A673 (cell line): ENCODE results near the gene NAV1. TPM values are rescaled to one million over a fixed set of nuclear protein-coding genes. Genes with fewer than 3 reads are reported as not detected.

Experiments used
- BruUV-seq: library from RNA; stranded (reverse); fragments of 400-500 nt; replicated peaks from 2 replicates; lab custom pipeline; 2021; lab: Mats Ljungman, UMichigan
- CTCF ChIA-PET: fragments of 300-600 bp; sonication (Branson Sonifier 250); formaldehyde crosslinking; loops from one replicate; lab custom pipeline; 2022; ENCODE audit warnings: antibody characterized with exemption; lab: Charles Lee
- POLR2A ChIA-PET: fragments of 300-600 bp; sonication (Branson Sonifier 250); formaldehyde crosslinking; loops from one replicate; lab custom pipeline; 2022; ENCODE audit warnings: antibody characterized with exemption; ENCODE audit not compliant: low non-redundant PET; lab: Charles Lee
- DNase-seq: peaks from one replicate; pipeline ENCODE4 v3.0.0-alpha.2; 2015; ENCODE audit warnings: low spot score
- H3K27ac ChIP-seq: fragments of 200-600 bp; sonication (generic); 2 replicates; pipeline ENCODE4 v1.5.1; 2016; ENCODE audit warnings: mixed run types, low read depth, mild to moderate bottlenecking, mixed read lengths, antibody characterized with exemption, low read length; ENCODE audit not compliant: poor library complexity, severe bottlenecking
- H3K27me3 ChIP-seq: fragments of 200-600 bp; sonication (generic); replicated peaks from 2 replicates; pipeline ENCODE4 v1.6.1; 2017; ENCODE audit warnings: mixed run types, low read depth, mild to moderate bottlenecking, mixed read lengths, antibody characterized with exemption, low read length; ENCODE audit not compliant: insufficient read depth, poor library complexity
- H3K36me3 ChIP-seq: fragments of 200-600 bp; sonication (generic); 2 replicates; pipeline ENCODE4 v1.6.1; 2016; ENCODE audit warnings: mixed run types, mild to moderate bottlenecking, mixed read lengths, antibody characterized with exemption, low read length; ENCODE audit not compliant: insufficient read depth, poor library complexity, severe bottlenecking
- H3K4me1 ChIP-seq: fragments of 200-600 bp; sonication (generic); 2 replicates; pipeline ENCODE4 v1.6.1; 2017; ENCODE audit warnings: mixed run types, mild to moderate bottlenecking, mixed read lengths, antibody characterized with exemption, low read length; ENCODE audit not compliant: insufficient read depth, poor library complexity, severe bottlenecking
- H3K4me3 ChIP-seq: fragments of 200-600 bp; sonication (generic); 2 replicates; pipeline ENCODE4 v1.5.1; 2016; ENCODE audit warnings: low read depth, mixed run types, mild to moderate bottlenecking, mixed read lengths, low read length; ENCODE audit not compliant: poor library complexity, severe bottlenecking
- H3K9me3 ChIP-seq: fragments of 200-600 bp; sonication (generic); 2 replicates; pipeline ENCODE4 v1.6.1; 2016; ENCODE audit warnings: mixed run types, low read depth, mild to moderate bottlenecking, mixed read lengths, antibody characterized with exemption, low read length; ENCODE audit not compliant: poor library complexity, severe bottlenecking
- EZH2 ChIP-seq: fragments of 200-600 bp; sonication (generic); IDR thresholded peaks from 2 replicates; pipeline ENCODE4 v1.6.1; 2017; ENCODE audit warnings: borderline replicate concordance, low read depth, mild to moderate bottlenecking, mixed read lengths, antibody characterized with exemption, low read length; ENCODE audit not compliant: poor library complexity, severe bottlenecking
- intact Hi-C: fragments of 100-400 bp; cut with micrococcal nuclease; formaldehyde crosslinking; loops from one replicate; pipeline ENCODE4 v1.10.0; 2022; ENCODE audit not compliant: unreplicated experiment
- total RNA-seq: library from RNA; stranded (reverse); gene quantifications from 2 replicates; pipeline ENCODE4 v1.2.3, GENCODE V29; 2021
- TF ChIP-seq, protein P1 (sequence below): fragments of 300-800, 200-600 bp; sonication (generic); conservative IDR thresholded peaks from 2 replicates; pipeline ENCODE4 v1.5.1; 2017; ENCODE audit warnings: low read depth, mild to moderate bottlenecking, antibody characterized with exemption, low read length, moderate library complexity, mixed read lengths

The NAV1 gene
- total RNA-seq, 1 experiment from 2014 or later: 48.2 TPM

GRCh38 chr1:201497935-201498509, 40.9 kb upstream of the NAV1 start:
- H3K27me3 ChIP-seq: no peaks in the 10 kb centered on the region
- TF ChIP-seq EZH2: no peak
- TF ChIP-seq, protein P1, sequence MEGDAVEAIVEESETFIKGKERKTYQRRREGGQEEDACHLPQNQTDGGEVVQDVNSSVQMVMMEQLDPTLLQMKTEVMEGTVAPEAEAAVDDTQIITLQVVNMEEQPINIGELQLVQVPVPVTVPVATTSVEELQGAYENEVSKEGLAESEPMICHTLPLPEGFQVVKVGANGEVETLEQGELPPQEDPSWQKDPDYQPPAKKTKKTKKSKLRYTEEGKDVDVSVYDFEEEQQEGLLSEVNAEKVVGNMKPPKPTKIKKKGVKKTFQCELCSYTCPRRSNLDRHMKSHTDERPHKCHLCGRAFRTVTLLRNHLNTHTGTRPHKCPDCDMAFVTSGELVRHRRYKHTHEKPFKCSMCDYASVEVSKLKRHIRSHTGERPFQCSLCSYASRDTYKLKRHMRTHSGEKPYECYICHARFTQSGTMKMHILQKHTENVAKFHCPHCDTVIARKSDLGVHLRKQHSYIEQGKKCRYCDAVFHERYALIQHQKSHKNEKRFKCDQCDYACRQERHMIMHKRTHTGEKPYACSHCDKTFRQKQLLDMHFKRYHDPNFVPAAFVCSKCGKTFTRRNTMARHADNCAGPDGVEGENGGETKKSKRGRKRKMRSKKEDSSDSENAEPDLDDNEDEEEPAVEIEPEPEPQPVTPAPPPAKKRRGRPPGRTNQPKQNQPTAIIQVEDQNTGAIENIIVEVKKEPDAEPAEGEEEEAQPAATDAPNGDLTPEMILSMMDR: no peak
- no peak overlapping the region for H3K27ac ChIP-seq
- H3K36me3 ChIP-seq: peaks cover 51% of the 10 kb centered on the region
- ChIA-PET POLR2A (interaction anchor here (0.6 kb wide), 1 partner anchor 14 kb away, joined by 4 read pairs; no protein-coding TSS in a partner anchor), CTCF (no interaction called here)
- peaks cover 39% of the 10 kb centered on the region for H3K4me1 ChIP-seq
- no peaks in the 10 kb centered on the region for H3K9me3 ChIP-seq
- no TSS peak for BruUV-seq
- intact Hi-C loops: no loop called here
- H3K4me3 ChIP-seq: no peak overlapping the region
- no peak for DNase-seq

GRCh38 chr1:201498621-201499020, 40.3 kb upstream of the NAV1 start:
- no TSS peak for BruUV-seq
- intact Hi-C loops: no loop called here
- TF ChIP-seq EZH2: no peak
- TF ChIP-seq, protein P1: no peak
- no peak for DNase-seq
- H3K36me3 ChIP-seq: peaks cover 45% of the 10 kb centered on the region
- ChIA-PET POLR2A (interaction anchor here (0.6 kb wide), 1 partner anchor 13 kb away, joined by 4 read pairs; no protein-coding TSS in a partner anchor), CTCF (no interaction called here)
- H3K27ac ChIP-seq: peak overlapping the region; percentile 3
- H3K9me3 ChIP-seq: no peaks in the 10 kb centered on the region
- peaks cover 44% of the 10 kb centered on the region for H3K4me1 ChIP-seq
- no peak overlapping the region for H3K4me3 ChIP-seq
- H3K27me3 ChIP-seq: no peaks in the 10 kb centered on the region

GRCh38 chr1:201499191-201499590, 39.7 kb upstream of the NAV1 start:
- Histone ChIP-seq H3K27me3 (no peaks in the 10 kb centered on the region), H3K4me3 (no peak overlapping the region), H3K9me3 (no peaks in the 10 kb centered on the region), H3K4me1 (peaks cover 49% of the 10 kb centered on the region), H3K36me3 (peaks cover 39% of the 10 kb centered on the region), H3K27ac (peak overlapping the region; percentile 3)
- ChIA-PET POLR2A (no interaction called here), CTCF (no interaction called here)
- no peak for DNase-seq
- intact Hi-C loops: no loop called here
- TF ChIP-seq, protein P1: no peak
- no peak for TF ChIP-seq EZH2
- BruUV-seq: no TSS peak
